ENCODE results near the gene TENM3. TPM values are rescaled to one million over a fixed set of nuclear protein-coding genes. Genes with fewer than 3 reads are reported as not detected.

TENM3 gene
- polyA plus RNA-seq, 1 experiment = 9.2 TPM

DNA sequence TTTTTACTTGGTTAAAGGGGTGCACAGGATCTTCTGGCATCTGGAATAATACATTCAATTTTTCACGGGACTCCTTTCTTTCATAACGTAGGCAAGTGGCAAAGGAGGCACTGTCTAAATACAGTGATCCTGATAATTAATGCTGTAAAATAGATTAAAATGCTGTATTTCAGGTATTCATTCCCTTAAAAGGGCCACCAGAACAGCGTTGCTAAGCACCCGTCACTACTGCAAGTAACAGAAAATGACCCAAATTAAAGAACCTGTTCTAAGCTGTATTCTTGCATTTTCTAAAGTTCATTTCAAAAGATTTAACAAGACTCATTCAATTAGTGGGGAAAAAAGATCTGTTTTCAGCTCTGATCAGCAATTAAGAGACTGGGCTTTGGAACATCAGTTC lies 208.2 kb downstream of the TENM3 start:
- no peak for DNase-seq (ENCODE audit: low read depth)
- CTCF ChIA-PET = no interaction called here
- Histone ChIP-seq H3K36me3 (ENCODE audit: control insufficient read depth, insufficient read depth, low read length) (no peaks in the 10 kb centered on the region), H3K4me3 (ENCODE audit: low read depth, low read length) (no peak overlapping the region), H3K27me3 (ENCODE audit: control insufficient read depth, insufficient read depth, low read length) (peaks cover 2% of the 10 kb centered on the region)
- POLR2A ChIA-PET = no interaction called here
- TF ChIP-seq, protein P1, sequence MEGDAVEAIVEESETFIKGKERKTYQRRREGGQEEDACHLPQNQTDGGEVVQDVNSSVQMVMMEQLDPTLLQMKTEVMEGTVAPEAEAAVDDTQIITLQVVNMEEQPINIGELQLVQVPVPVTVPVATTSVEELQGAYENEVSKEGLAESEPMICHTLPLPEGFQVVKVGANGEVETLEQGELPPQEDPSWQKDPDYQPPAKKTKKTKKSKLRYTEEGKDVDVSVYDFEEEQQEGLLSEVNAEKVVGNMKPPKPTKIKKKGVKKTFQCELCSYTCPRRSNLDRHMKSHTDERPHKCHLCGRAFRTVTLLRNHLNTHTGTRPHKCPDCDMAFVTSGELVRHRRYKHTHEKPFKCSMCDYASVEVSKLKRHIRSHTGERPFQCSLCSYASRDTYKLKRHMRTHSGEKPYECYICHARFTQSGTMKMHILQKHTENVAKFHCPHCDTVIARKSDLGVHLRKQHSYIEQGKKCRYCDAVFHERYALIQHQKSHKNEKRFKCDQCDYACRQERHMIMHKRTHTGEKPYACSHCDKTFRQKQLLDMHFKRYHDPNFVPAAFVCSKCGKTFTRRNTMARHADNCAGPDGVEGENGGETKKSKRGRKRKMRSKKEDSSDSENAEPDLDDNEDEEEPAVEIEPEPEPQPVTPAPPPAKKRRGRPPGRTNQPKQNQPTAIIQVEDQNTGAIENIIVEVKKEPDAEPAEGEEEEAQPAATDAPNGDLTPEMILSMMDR (IDR thresholded peaks at IDR 0.05; ENCODE audit: insufficient read depth, low read depth, low read length) = no peak

DNA sequence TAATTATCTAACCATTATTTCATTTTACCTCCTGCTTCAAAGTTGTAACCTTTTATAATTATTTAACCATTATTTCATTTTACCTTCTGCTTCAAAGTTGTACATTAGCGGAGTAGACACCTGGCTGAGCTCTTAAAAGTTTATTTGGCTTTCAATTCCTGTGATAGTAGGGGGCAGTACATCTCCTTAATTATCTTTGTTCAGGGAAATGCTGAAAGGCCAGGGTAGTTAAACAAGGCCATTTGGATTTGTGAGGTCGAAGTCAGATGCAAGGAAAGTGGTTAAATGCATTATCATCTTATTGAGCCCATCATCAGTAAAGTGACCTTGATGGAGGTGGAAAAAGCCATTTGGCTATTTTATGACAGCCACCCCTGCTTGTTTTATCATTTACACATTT lies 210.6 kb downstream of the TENM3 start:
- DNase-seq (ENCODE audit: low read depth) = no peak
- no peak overlapping the region for H3K4me3 ChIP-seq (ENCODE audit: low read depth, low read length)
- no peaks in the 10 kb centered on the region for H3K36me3 ChIP-seq (ENCODE audit: control insufficient read depth, insufficient read depth, low read length)
- ChIA-PET POLR2A (no interaction called here), CTCF (interaction anchor here (0.8 kb wide), 1 partner anchor 323 kb away, joined by 4 read pairs; no protein-coding TSS in a partner anchor)
- peaks cover 2% of the 10 kb centered on the region for H3K27me3 ChIP-seq (ENCODE audit: control insufficient read depth, insufficient read depth, low read length)
- TF ChIP-seq, protein P1 (IDR thresholded peaks at IDR 0.05; ENCODE audit: insufficient read depth, low read depth, low read length) = no peak

DNA sequence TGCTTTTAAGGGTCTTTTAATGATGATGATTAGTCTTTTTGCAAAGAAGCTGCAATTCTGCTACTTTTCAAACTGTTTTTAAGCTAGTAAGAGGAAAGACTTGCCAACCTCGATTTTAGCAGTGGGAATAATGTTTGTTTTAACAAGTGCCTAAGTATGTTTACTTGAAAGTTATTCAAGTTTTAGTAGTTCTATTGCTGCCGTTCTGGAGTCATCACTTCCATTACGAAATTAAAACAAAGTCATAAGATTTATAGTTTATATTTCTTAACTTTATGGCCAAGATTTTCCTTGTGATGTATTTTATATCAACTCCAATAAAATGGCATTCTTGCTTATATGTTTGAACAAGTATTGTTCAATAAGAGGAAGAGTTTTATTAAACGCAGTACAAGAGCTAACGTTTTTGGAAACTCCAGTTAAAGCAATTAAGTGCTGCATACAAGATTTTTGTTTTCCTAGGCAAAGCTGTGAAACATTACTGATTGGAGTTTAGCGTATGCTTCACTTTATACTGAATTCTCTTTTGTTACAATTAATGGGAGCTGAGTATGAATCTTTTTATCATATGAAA lies 211.3 kb downstream of the TENM3 start:
- no peak for DNase-seq (ENCODE audit: low read depth)
- TF ChIP-seq, protein P1 (IDR thresholded peaks at IDR 0.05; ENCODE audit: insufficient read depth, low read depth, low read length) = no peak
- Histone ChIP-seq H3K27me3 (ENCODE audit: control insufficient read depth, insufficient read depth, low read length) (peaks cover 2% of the 10 kb centered on the region), H3K4me3 (ENCODE audit: low read depth, low read length) (no peak overlapping the region), H3K36me3 (ENCODE audit: control insufficient read depth, insufficient read depth, low read length) (no peaks in the 10 kb centered on the region)
- POLR2A ChIA-PET = no interaction called here
- CTCF ChIA-PET = no interaction called here

DNA sequence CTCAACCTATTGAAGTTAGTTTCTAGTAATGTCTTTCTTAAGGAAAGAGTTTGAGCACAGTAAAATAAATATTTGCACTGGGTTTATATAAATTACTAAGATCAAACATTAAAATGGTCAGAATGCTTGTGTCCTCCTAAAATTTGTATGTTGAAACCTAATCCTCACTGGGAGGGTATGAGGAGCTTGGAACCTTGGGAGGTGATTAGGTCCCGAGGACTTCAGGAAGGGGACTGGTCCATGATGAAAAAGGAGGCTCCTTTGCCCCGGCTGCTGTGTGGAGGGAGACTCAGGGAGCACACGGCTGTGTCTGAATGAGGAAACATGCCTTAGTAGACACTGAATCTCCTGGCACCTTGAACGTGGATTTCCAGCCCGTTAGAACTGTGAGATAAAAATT lies 221.9 kb downstream of the TENM3 start:
- ChIA-PET POLR2A (no interaction called here), CTCF (no interaction called here)
- no peak for DNase-seq (ENCODE audit: low read depth)
- Histone ChIP-seq H3K4me3 (ENCODE audit: low read depth, low read length) (no peak overlapping the region), H3K36me3 (ENCODE audit: control insufficient read depth, insufficient read depth, low read length) (no peaks in the 10 kb centered on the region), H3K27me3 (ENCODE audit: control insufficient read depth, insufficient read depth, low read length) (no peaks in the 10 kb centered on the region)
- TF ChIP-seq, protein P1 (IDR thresholded peaks at IDR 0.05; ENCODE audit: insufficient read depth, low read depth, low read length) = no peak

DNA sequence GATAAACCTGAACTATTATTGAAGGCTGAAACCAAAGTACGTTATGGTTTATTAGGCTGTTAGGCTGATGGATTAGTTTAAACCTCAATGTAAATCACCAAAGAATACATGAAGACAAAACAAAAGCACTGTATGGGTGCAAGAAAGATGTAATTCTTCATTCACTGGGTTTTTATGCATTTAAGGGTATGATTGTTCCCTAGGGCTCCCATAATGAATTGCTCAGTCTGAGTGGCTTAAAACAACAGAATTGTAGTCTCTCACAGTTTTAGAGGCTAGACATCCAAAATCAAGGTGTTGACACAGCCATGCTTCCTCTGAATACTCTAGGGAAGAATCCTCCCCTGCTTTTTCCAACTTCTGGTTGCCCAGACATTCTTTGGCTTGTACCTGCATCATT lies 222.8 kb downstream of the TENM3 start:
- no peaks in the 10 kb centered on the region for H3K27me3 ChIP-seq (ENCODE audit: control insufficient read depth, insufficient read depth, low read length)
- no peak overlapping the region for H3K4me3 ChIP-seq (ENCODE audit: low read depth, low read length)
- H3K36me3 ChIP-seq (ENCODE audit: control insufficient read depth, insufficient read depth, low read length) = no peaks in the 10 kb centered on the region
- TF ChIP-seq, protein P1 (IDR thresholded peaks at IDR 0.05; ENCODE audit: insufficient read depth, low read depth, low read length) = no peak
- no peak for DNase-seq (ENCODE audit: low read depth)
- CTCF ChIA-PET = no interaction called here
- POLR2A ChIA-PET = no interaction called here

Measured in BJ (cell line).